HL-60 (cell line): Measurements from ENCODE around the gene C19orf73.
"Not testable (repeated sequence)": the region's sequence is repeated elsewhere in the genome, so short reads cannot be mapped to it uniquely, and the experiment has no call there.

Source experiments
- DNase-seq, 2 experiments: peaks; one replicate each; pipeline ENCODE4 v3.0.0-alpha.2; 2010 to 2020; ENCODE audit warnings: low read depth in 1 of 2, low spot score in 1 of 2
- H3K27ac ChIP-seq: fragments of 250-450 bp; sonication (Bioruptor Pico); replicated peaks from 2 replicates; pipeline ENCODE4 v1.5.1; 2020; ENCODE audit warnings: mild to moderate bottlenecking, moderate library complexity
- H3K27me3 ChIP-seq: fragments of 250-450 bp; sonication (Bioruptor Pico); 2 replicates; pipeline ENCODE4 v1.5.1; 2021; ENCODE audit warnings: mild to moderate bottlenecking, moderate library complexity; ENCODE audit not compliant: insufficient read depth, poor library complexity, severe bottlenecking
- H3K4me3 ChIP-seq: replicated peaks from 2 replicates; pipeline ENCODE4 v1.5.1; 2011; ENCODE audit warnings: mild to moderate bottlenecking, control low read depth, low read length; ENCODE audit not compliant: insufficient read depth
- GABPA ChIP-seq: IDR thresholded peaks from 2 replicates; pipeline ENCODE4 v1.6.1; 2012; ENCODE audit warnings: low read depth
- POLR2AphosphoS5 ChIP-seq: IDR thresholded peaks from 2 replicates; pipeline ENCODE4 v1.6.1; 2012; ENCODE audit warnings: low read depth
- SPI1 ChIP-seq: IDR thresholded peaks from 2 replicates; pipeline ENCODE4 v1.6.1; 2012; ENCODE audit warnings: low read depth, mild to moderate bottlenecking, borderline replicate concordance
- TF ChIP-seq, protein P1 (sequence below): IDR thresholded peaks from 2 replicates; pipeline ENCODE4 v1.6.1; 2012; ENCODE audit warnings: low read depth; ENCODE audit not compliant: insufficient replicate concordance
- TF ChIP-seq, protein P2 (sequence below): IDR thresholded peaks from one replicate; pipeline ENCODE4 v1.5.1; 2011; ENCODE audit warnings: low read length, control low read depth, inconsistent platforms; ENCODE audit not compliant: insufficient read depth

C19orf73 gene

DNA sequence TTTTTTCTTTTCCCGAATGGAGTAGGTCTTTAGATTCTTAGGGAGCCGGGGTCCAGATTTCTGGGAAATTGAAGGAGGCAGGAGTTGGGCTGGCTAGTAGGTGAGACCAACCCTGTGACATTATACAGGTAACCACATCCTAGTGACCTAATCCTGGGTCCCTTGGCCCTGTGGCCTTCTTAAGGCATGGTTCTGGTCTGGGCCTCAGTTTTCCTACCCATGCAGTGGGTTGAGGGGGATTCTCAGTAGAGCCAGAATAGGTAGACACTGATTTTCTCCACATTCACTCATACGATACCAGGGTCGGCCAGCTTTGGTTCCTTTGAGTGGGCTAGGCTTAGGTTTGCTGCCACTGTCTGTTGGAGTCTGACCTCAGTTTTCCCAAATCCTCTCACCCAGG lies 7.6 kb upstream of the C19orf73 start:
- H3K27ac ChIP-seq = no peak overlapping the region
- TF ChIP-seq, protein P1, sequence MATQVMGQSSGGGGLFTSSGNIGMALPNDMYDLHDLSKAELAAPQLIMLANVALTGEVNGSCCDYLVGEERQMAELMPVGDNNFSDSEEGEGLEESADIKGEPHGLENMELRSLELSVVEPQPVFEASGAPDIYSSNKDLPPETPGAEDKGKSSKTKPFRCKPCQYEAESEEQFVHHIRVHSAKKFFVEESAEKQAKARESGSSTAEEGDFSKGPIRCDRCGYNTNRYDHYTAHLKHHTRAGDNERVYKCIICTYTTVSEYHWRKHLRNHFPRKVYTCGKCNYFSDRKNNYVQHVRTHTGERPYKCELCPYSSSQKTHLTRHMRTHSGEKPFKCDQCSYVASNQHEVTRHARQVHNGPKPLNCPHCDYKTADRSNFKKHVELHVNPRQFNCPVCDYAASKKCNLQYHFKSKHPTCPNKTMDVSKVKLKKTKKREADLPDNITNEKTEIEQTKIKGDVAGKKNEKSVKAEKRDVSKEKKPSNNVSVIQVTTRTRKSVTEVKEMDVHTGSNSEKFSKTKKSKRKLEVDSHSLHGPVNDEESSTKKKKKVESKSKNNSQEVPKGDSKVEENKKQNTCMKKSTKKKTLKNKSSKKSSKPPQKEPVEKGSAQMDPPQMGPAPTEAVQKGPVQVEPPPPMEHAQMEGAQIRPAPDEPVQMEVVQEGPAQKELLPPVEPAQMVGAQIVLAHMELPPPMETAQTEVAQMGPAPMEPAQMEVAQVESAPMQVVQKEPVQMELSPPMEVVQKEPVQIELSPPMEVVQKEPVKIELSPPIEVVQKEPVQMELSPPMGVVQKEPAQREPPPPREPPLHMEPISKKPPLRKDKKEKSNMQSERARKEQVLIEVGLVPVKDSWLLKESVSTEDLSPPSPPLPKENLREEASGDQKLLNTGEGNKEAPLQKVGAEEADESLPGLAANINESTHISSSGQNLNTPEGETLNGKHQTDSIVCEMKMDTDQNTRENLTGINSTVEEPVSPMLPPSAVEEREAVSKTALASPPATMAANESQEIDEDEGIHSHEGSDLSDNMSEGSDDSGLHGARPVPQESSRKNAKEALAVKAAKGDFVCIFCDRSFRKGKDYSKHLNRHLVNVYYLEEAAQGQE = no peak
- TF ChIP-seq, protein P2, sequence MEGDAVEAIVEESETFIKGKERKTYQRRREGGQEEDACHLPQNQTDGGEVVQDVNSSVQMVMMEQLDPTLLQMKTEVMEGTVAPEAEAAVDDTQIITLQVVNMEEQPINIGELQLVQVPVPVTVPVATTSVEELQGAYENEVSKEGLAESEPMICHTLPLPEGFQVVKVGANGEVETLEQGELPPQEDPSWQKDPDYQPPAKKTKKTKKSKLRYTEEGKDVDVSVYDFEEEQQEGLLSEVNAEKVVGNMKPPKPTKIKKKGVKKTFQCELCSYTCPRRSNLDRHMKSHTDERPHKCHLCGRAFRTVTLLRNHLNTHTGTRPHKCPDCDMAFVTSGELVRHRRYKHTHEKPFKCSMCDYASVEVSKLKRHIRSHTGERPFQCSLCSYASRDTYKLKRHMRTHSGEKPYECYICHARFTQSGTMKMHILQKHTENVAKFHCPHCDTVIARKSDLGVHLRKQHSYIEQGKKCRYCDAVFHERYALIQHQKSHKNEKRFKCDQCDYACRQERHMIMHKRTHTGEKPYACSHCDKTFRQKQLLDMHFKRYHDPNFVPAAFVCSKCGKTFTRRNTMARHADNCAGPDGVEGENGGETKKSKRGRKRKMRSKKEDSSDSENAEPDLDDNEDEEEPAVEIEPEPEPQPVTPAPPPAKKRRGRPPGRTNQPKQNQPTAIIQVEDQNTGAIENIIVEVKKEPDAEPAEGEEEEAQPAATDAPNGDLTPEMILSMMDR = no peak
- TF ChIP-seq POLR2AphosphoS5 = no peak
- TF ChIP-seq SPI1 = no peak
- no peak for TF ChIP-seq GABPA
- no peaks in the 10 kb centered on the region for H3K27me3 ChIP-seq
- H3K4me3 ChIP-seq = no peak overlapping the region
- no peak for DNase-seq

DNA sequence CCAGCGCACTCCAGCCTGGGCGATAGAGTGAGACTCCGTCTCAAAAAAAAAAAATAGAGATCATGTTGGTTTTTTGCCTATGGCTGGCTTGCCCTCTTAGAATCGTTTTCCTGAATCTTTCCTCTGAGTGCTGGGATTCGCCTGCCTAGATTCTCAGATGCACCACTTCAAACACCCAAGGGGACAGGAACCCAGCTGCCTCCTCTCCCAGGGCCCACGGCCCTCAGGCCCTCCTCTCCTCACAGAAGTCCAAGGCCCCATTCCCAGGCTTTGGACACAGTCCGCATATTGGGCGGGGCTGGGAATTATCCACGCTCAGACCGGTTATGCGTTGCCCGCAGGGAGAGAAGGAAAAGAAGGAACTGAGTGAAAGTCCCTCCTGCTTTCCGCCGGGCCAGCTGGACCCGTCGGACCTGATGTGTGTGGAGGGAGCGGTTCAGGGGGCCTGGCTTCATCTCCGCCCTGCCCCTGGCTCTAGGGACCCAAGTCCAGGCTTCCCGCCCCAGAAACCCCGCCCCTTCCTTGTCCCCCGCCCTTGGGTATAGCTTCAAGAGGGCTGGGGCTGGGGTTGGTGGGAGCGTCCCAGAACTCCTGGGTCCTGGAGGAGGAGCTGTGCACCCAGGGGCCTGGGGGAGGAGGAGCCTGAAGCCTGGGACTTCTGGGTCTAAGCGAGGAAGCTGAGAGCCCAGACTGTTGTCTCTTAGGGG lies 6.2 kb upstream of the C19orf73 start:
- Histone ChIP-seq H3K27me3 (peaks cover 12% of the 10 kb centered on the region), H3K27ac (no peak overlapping the region), H3K4me3 (no peak overlapping the region)
- DNase-seq = no peak
- TF ChIP-seq POLR2AphosphoS5 = no peak
- TF ChIP-seq, protein P1 = no peak
- no peak for TF ChIP-seq SPI1
- no peak for TF ChIP-seq GABPA
- TF ChIP-seq, protein P2 = no peak

DNA sequence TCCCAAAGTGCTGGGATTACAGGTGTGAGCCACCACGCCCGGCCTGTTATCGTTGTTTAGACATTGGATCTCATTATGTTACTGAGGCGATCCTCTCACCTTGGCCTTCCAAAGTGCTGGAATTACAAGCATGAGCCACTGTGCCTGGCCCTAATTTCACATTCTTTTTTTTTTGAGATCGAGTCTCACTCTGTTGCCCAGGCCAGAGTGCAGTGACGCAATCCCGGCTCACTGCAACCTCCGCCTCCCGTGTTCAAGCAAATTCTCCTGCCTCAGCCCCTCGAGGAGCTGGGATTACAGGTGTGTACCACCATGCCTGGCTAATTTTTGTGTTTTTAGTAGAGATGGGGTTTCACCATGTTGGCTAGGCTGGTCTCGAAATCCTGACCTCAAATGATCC lies 4.3 kb upstream of the C19orf73 start:
- DNase-seq, H3K4me3 ChIP-seq, H3K27ac ChIP-seq: not testable (repeated sequence)
- H3K27me3 ChIP-seq = peaks cover 19% of the 10 kb centered on the region

DNA sequence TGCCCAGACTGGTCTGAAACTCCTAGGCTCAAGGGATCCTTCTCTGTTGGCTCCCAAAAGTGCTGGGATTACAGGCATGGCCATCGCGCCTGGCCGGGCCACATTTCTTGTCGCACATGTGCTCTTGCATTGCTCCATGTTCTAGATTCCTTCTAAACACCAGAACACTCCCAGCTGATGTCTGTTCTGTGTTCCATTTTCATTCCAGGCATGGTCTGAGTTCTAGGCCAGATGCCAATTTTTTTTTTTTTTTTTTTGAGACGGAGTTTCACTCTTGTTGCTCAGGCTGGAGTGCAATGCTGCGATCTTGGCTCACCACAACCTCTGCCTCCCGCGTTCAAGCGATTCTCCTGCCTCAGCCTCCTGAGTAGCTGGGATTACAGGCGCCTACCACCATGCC lies 2.9 kb upstream of the C19orf73 start:
- H3K27me3 ChIP-seq = peaks cover 19% of the 10 kb centered on the region
- not testable (repeated sequence) for H3K4me3 ChIP-seq, DNase-seq, H3K27ac ChIP-seq

DNA sequence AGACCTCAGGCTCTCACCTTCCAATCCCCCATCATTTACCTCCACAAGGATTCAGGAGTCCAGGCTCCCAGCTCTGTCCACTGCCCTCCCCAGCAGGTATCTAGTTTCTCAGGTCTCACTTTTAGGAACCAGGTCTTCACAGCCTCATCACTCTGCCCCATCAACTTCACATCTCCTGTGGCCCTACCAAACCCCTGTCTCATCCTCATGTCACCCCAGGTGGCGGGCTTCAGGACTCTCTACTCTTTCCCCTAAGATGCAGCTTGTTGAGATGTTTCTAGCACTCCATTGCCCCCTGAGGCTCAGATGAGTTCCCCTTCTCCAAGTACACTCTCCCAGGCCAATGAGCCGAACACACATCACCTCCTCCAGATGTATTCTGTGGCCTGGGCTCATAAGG lies 1.9 kb upstream of the C19orf73 start:
- H3K27me3 ChIP-seq = peaks cover 19% of the 10 kb centered on the region
- no peak for DNase-seq
- H3K4me3 ChIP-seq = no peak overlapping the region
- TF ChIP-seq, protein P2 = no peak
- TF ChIP-seq GABPA = no peak
- TF ChIP-seq POLR2AphosphoS5 = no peak
- TF ChIP-seq SPI1 = no peak
- TF ChIP-seq, protein P1 = no peak
- H3K27ac ChIP-seq = no peak overlapping the region
